Osteoblast (primary cell): ENCODE data around the gene FRMD4A. TPM values are rescaled to one million over a fixed set of nuclear protein-coding genes. Genes with fewer than 3 reads are reported as not detected.

Experiments
- DNase-seq: peaks from one replicate; pipeline ENCODE4 v3.0.0; 2011; ENCODE audit warnings: low spot score, mixed read lengths; ENCODE audit not compliant: insufficient read length; ENCODE audit errors: missing footprints
- H2AFZ ChIP-seq: 2 replicates; pipeline ENCODE4 v1.6.0; 2011; ENCODE audit warnings: mild to moderate bottlenecking, low read length
- H3K27ac ChIP-seq: 2 replicates; pipeline ENCODE4 v1.5.1; 2011; ENCODE audit warnings: mild to moderate bottlenecking, low read depth, low read length, moderate library complexity
- H3K27me3 ChIP-seq: 2 replicates; pipeline ENCODE4 v1.6.0; 2012; ENCODE audit warnings: mild to moderate bottlenecking, control low read depth, inconsistent platforms, low read length, moderate library complexity; ENCODE audit not compliant: insufficient read depth
- H3K36me3 ChIP-seq: 2 replicates; pipeline ENCODE4 v1.5.1; 2011; ENCODE audit warnings: mild to moderate bottlenecking, low read length, control low read depth, moderate library complexity; ENCODE audit not compliant: insufficient read depth
- H3K4me1 ChIP-seq: 2 replicates; pipeline ENCODE4 v1.5.1; 2011; ENCODE audit warnings: mild to moderate bottlenecking, low read length, control low read depth, moderate library complexity; ENCODE audit not compliant: insufficient read depth
- H3K4me2 ChIP-seq: 2 replicates; pipeline ENCODE4 v1.6.0; 2011; ENCODE audit warnings: mild to moderate bottlenecking, low read length; ENCODE audit not compliant: insufficient read depth
- H3K4me3 ChIP-seq: fragments of 200-600 bp; sonication (generic); 3 replicates; pipeline ENCODE4 v1.5.1; 2012; ENCODE audit warnings: mild to moderate bottlenecking, low read length, inconsistent platforms; ENCODE audit not compliant: insufficient read depth
- H3K79me2 ChIP-seq: 2 replicates; pipeline ENCODE4 v1.6.0; 2012; ENCODE audit warnings: mild to moderate bottlenecking, low read length, control low read depth, inconsistent platforms; ENCODE audit not compliant: insufficient read depth
- H3K9me3 ChIP-seq: 2 replicates; pipeline ENCODE4 v1.5.1; 2011; ENCODE audit warnings: low read depth, low read length, control low read depth
- H4K20me1 ChIP-seq: 2 replicates; pipeline ENCODE4 v1.6.0; 2012; ENCODE audit warnings: mild to moderate bottlenecking, low read length, control low read depth; ENCODE audit not compliant: insufficient read depth
- CTCF ChIP-seq: IDR thresholded peaks from 2 replicates; pipeline ENCODE4 v1.5.1; 2011; ENCODE audit warnings: mild to moderate bottlenecking, low read depth, low read length, moderate library complexity; ENCODE audit errors: extremely low read depth
- total RNA-seq: library from RNA; depleted of rRNA; stranded (reverse); fragments of >200 nt; gene quantifications from 2 replicates; pipeline ENCODE4 v1.2.3, GENCODE V29; 2012

Gene FRMD4A
- total RNA-seq, 1 donor, result 41.3 TPM

- DNase-seq, result no peak
- Histone ChIP-seq H3K9me3 (no peaks in the 10 kb centered on the region), H3K4me3 (no peak overlapping the region), H3K27ac (no peak overlapping the region), H3K4me1 (peaks cover 7% of the 10 kb centered on the region), H3K27me3 (peaks cover 86% of the 10 kb centered on the region), H3K4me2 (no peak overlapping the region), H3K79me2 (no peaks in the 10 kb centered on the region), H2AFZ (no peak overlapping the region), H4K20me1 (no peaks in the 10 kb centered on the region), H3K36me3 (no peaks in the 10 kb centered on the region)
- no peak for TF ChIP-seq CTCF
Measured at GRCh38 chr10:14172336-14172950, 158.3 kb downstream of the FRMD4A start.

GRCh38 chr10:14171336-14171735 lies 159.4 kb downstream of the FRMD4A start:
- no peak for DNase-seq
- no peak overlapping the region for H3K27ac ChIP-seq
- peaks cover 80% of the 10 kb centered on the region for H3K27me3 ChIP-seq
- no peak overlapping the region for H3K4me2 ChIP-seq
- no peak overlapping the region for H3K4me3 ChIP-seq
- H3K9me3 ChIP-seq, result no peaks in the 10 kb centered on the region
- peaks cover 7% of the 10 kb centered on the region for H3K4me1 ChIP-seq
- TF ChIP-seq CTCF, result no peak
- no peaks in the 10 kb centered on the region for H3K79me2 ChIP-seq
- no peaks in the 10 kb centered on the region for H4K20me1 ChIP-seq
- no peaks in the 10 kb centered on the region for H3K36me3 ChIP-seq
- H2AFZ ChIP-seq, result no peak overlapping the region

- Histone ChIP-seq H2AFZ (peak overlapping the region; percentile 25), H3K27me3 (peaks cover 51% of the 10 kb centered on the region), H3K4me1 (no peaks in the 10 kb centered on the region), H4K20me1 (no peaks in the 10 kb centered on the region), H3K4me3 (no peak overlapping the region), H3K9me3 (no peaks in the 10 kb centered on the region), H3K27ac (no peak overlapping the region), H3K36me3 (no peaks in the 10 kb centered on the region), H3K4me2 (no peak overlapping the region), H3K79me2 (no peaks in the 10 kb centered on the region)
- DNase-seq, result no peak
- no peak for TF ChIP-seq CTCF
Measured at GRCh38 chr10:14163377-14164086, 167.2 kb downstream of the FRMD4A start.

GRCh38 chr10:14162629-14163344 lies 167.9 kb downstream of the FRMD4A start:
- DNase-seq, result no peak
- Histone ChIP-seq H3K27ac (no peak overlapping the region), H2AFZ (no peak overlapping the region), H3K27me3 (peaks cover 47% of the 10 kb centered on the region), H3K4me2 (no peak overlapping the region), H3K4me3 (no peak overlapping the region), H3K9me3 (no peaks in the 10 kb centered on the region), H3K79me2 (no peaks in the 10 kb centered on the region), H3K4me1 (no peaks in the 10 kb centered on the region), H4K20me1 (no peaks in the 10 kb centered on the region), H3K36me3 (no peaks in the 10 kb centered on the region)
- TF ChIP-seq CTCF, result no peak
